GM12873 (cell line): ENCODE measurements around the gene PHACTR1.

Experiments used
- CTCF ChIP-seq: IDR thresholded peaks from 2 replicates; pipeline ENCODE4 v1.5.1; 2012; ENCODE audit warnings: low read depth, mild to moderate bottlenecking, moderate library complexity, low read length, control low read depth; ENCODE audit not compliant: insufficient read depth; ENCODE audit errors: missing control alignments

The PHACTR1 gene

GRCh38 chr6:12992770-12993169 lies 276.2 kb downstream of the PHACTR1 start:
- no peak for TF ChIP-seq CTCF

DNA sequence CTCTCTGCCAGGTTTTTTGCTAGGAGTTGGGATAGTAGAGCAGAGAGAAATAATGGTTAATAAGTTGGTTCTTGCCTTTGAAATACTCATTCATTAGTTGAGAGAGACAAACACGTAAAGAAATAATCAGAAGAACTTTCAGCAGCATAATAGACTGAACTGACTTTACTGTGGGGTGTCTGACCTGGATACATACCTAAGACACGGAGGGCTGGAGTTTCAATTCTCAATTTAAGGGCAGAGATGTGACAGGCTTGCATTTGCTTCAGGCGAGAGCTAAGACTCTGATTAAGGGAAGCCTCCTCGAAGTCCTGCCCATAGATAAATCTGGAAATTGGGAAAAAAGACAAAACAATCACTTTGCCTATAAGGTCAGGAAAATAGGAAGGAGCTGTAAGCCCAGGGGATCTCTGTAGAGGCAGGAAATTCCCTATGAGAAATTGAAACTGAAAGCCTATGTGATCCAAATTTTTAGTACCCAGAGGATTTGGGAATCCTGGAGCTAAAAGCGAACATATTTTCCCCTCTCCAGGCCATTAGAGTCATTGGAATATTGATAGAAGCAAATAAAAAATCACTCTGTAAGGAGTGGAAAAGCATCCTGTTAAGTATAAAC lies 276.8 kb downstream of the PHACTR1 start:
- TF ChIP-seq CTCF, result no peak

- TF ChIP-seq CTCF, result no peak
These were observed 278.9 kb downstream of the PHACTR1 start for GRCh38 chr6:12995419-12995818.

DNA sequence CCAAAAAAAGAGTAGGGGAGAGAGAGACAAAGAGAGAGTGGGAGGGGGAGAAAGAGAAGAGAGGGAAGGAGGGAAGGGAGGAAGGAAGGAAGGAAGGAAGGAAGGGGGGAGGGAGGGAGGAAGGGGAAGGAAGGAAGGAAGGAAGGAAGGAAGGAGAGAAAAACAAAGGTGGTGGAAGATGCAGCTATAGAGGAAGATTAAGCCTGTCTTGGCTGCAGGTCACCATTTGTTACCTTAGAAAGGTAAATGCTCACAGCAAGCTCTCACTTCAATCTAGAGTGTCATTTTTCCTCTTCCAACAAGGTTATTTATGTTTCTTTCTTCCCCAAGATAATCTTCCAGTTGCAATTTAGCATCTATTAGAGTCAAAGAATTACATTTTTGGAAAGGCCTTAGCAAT lies 284.0 kb downstream of the PHACTR1 start:
- TF ChIP-seq CTCF, result no peak

DNA sequence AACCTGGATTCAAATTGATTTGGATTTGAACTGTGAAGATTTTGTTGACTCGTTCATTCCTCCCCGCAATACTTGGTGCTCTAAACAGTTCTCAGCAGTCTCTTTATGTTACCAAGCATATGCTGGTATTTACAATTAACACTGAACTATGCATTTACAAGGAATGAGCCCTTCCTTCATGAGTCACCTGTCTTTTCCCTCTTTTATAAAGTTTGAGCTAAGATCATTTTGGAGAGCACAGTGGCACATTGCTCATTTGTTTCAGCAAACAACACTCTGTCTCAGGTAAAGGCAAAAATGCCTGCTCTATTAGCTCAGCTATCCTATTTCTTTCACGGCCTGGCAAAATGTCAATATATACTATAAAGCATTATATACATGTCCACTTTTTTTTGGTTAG lies 285.4 kb downstream of the PHACTR1 start:
- TF ChIP-seq CTCF, result no peak

- TF ChIP-seq CTCF, result no peak
These were observed 288.0 kb downstream of the PHACTR1 start for GRCh38 chr6:13004601-13005000.

DNA sequence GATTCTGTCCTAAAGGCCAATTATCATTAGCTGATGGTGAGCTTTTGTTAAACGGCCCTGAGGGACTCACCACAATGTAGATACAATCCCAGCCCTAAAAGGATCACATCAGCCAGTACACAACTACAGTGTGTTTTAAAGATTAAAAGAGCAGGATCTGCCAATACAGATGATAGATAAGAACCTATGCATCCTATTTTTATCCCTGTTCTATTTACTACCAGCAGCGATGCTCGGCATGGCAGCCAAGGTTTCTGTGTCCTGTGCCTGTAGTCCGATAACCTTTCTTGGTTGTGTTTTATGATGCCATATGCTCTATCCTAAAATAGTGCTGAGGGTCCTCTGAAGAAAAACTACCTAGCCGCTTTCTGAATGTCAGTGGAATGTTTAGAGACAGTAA lies 289.4 kb downstream of the PHACTR1 start:
- TF ChIP-seq CTCF, result no peak
